GM12878 (cell line): ENCODE results near the gene RPL13A. TPM values are rescaled to one million over a fixed set of nuclear protein-coding genes. Genes with fewer than 3 reads are reported as not detected.

Experiments used
- BCLAF1 ChIP-seq: fragments of 450-650 bp; IDR thresholded peaks from 2 replicates; pipeline ENCODE4 v1.6.1; 2017; ENCODE audit warnings: antibody characterized with exemption, mild to moderate bottlenecking, moderate library complexity
- BHLHE40 ChIP-seq, 2 experiments: fragments of 450-650 bp in 1 of 2; IDR thresholded peaks; 2 replicates each; pipeline ENCODE4 v1.6.1; 2011 to 2017; ENCODE audit warnings: low read depth in 2 of 2, borderline replicate concordance in 1 of 2, improper control_type of control experiment in 1 of 2, low read length in 1 of 2, mild to moderate bottlenecking in 1 of 2
- CHD2 ChIP-seq: IDR thresholded peaks from 2 replicates; pipeline ENCODE4 v1.6.1; 2011; ENCODE audit warnings: low read depth, low read length, improper control_type of control experiment, borderline replicate concordance
- EP300 ChIP-seq, 2 experiments: fragments of 150-350 bp in 1 of 2; IDR thresholded peaks; 2 replicates each; pipeline ENCODE4 v1.6.1; 2011 to 2012; ENCODE audit warnings: low read depth in 2 of 2, low read length in 2 of 2, borderline replicate concordance in 1 of 2, improper control_type of control experiment in 1 of 2, inconsistent platforms in 1 of 2; ENCODE audit not compliant: control insufficient read depth in 1 of 2
- ESRRA ChIP-seq: IDR thresholded peaks from 2 replicates; pipeline ENCODE4 v1.6.1; 2012; ENCODE audit warnings: mild to moderate bottlenecking, low read length, improper control_type of control experiment
- ETV6 ChIP-seq, 2 experiments: fragments of 450-650 bp in 1 of 2; IDR thresholded peaks in 1 of 2; conservative IDR thresholded peaks in 1 of 2; 2 replicates each; pipeline ENCODE4 v1.6.1; 2014; ENCODE audit warnings: antibody characterized with exemption in 1 of 2, borderline replicate concordance in 1 of 2, low read depth in 1 of 2, mild to moderate bottlenecking in 1 of 2, moderate library complexity in 1 of 2
- IKZF1 ChIP-seq: fragments of 450-650 bp; conservative IDR thresholded peaks from 2 replicates; pipeline ENCODE4 v1.6.1; 2017; ENCODE audit warnings: antibody characterized with exemption, mild to moderate bottlenecking
- NR2F1 ChIP-seq: fragments of 450-650 bp; conservative IDR thresholded peaks from 2 replicates; pipeline ENCODE4 v1.6.1; 2017; ENCODE audit warnings: mild to moderate bottlenecking
- PKNOX1 ChIP-seq: fragments of 450-650 bp; IDR thresholded peaks from 2 replicates; pipeline ENCODE4 v1.6.1; 2016; ENCODE audit warnings: mild to moderate bottlenecking
- POLR2A ChIP-seq: IDR thresholded peaks from 2 replicates; pipeline ENCODE4 v1.6.1; 2011; ENCODE audit warnings: low read depth, mild to moderate bottlenecking, low read length
- RAD51 ChIP-seq: fragments of 450-650 bp; IDR thresholded peaks from 2 replicates; pipeline ENCODE4 v1.6.1; 2016; ENCODE audit warnings: moderate library complexity, mild to moderate bottlenecking, inconsistent platforms
- SREBF2 ChIP-seq: IDR thresholded peaks from 2 replicates; pipeline ENCODE4 v1.6.1; 2012; ENCODE audit warnings: mild to moderate bottlenecking, low read length
- ZNF274 ChIP-seq: IDR thresholded peaks from one replicate; pipeline ENCODE4 v1.8.0; 2011; ENCODE audit not compliant: insufficient read length, insufficient read depth
- ZNF592 ChIP-seq: fragments of 450-650 bp; IDR thresholded peaks from 2 replicates; pipeline ENCODE4 v1.6.1; 2017; ENCODE audit warnings: mild to moderate bottlenecking, moderate library complexity
- ZNF687 ChIP-seq: fragments of 450-650 bp; IDR thresholded peaks from 2 replicates; pipeline ENCODE4 v1.6.1; 2017; ENCODE audit warnings: mild to moderate bottlenecking, moderate library complexity
- polyA plus RNA-seq, 11 experiments: library from polyadenylated mRNA; depleted of rRNA in 4 of 11; unstranded in 6 of 11; stranded (reverse) in 5 of 11; fragments of >200 nt; fragmentation: Nextera tagmentation in 4 of 11; fragmentation: Illumina TruSeq in 1 of 11; extraction: Ambion mirVana in 4 of 11; extraction: Trizol in 1 of 11; gene quantifications; 1 replicate in 1 of 11; 2 replicates in 10 of 11; pipeline versions ENCODE4 v1.2.1 to v1.2.3, GENCODE V29; 2011 to 2016; ENCODE audit warnings: inconsistent platforms in 2 of 11, missing spikeins in 2 of 11, low read depth in 1 of 11
- total RNA-seq, 4 experiments: library from RNA; depleted of rRNA in 3 of 4; stranded (reverse); fragments of >200 nt in 3 of 4; fragmentation: Illumina TruSeq in 1 of 4; extraction: Trizol in 1 of 4; gene quantifications; 2 replicates each; pipeline versions ENCODE4 v1.2.1 to v1.2.3, GENCODE V29; 2013 to 2021

RPL13A gene
- total and polyA plus RNA-seq, 10 of the 15 experiments (the other 5 are each of a cell fraction or from before 2014, with no cell fraction given) = 1,426 to 8,961 (median 4,266) TPM

- TF ChIP-seq BCLAF1 (no peak), IKZF1 (peak; percentile 36; the same call in 1 of the 2 replicates), ZNF274 (no peak), ETV6 (conservative IDR thresholded peaks at IDR 0.05 in 1 of 2, IDR thresholded peaks at IDR 0.05 in 1 of 2; ENCODE audit: borderline replicate concordance in 1 of 2, low read depth in 1 of 2) (no peak), CHD2 (0 out of 2 replicates have a peak, but pooled peaks have one; percentile 24), EP300 (IDR thresholded peaks at IDR 0.05; ENCODE audit: borderline replicate concordance in 1 of 2, control insufficient read depth in 1 of 2, low read depth in 2 of 2, low read length in 2 of 2) (no peak), ESRRA (no peak), RAD51 (no peak), SREBF2 (no peak), BHLHE40 (IDR thresholded peaks at IDR 0.05; ENCODE audit: borderline replicate concordance in 1 of 2, low read depth in 2 of 2, low read length in 1 of 2) (peak; percentile 97 to 99), NR2F1 (peak; percentile 72), PKNOX1 (no peak), ZNF687 (no peak), POLR2A (no peak), ZNF592 (no peak)
These were observed 46.4 kb downstream of the RPL13A start (continued) for GRCh38 chr19:49533551-49534488.
